HepG2 (cell line): Measurements from ENCODE around the gene CHDH. TPM values are rescaled to one million over a fixed set of nuclear protein-coding genes. Genes with fewer than 3 reads are reported as not detected.

Experiments
- ESRRA ChIP-seq: sonication (generic); formaldehyde crosslinking; IDR thresholded peaks from 2 replicates; pipeline ENCODE4 v1.5.1; 2020; ENCODE audit warnings: mild to moderate bottlenecking, low read depth, missing genetic modification reagents
- FOXA3 ChIP-seq: IDR thresholded peaks from 2 replicates; pipeline ENCODE4 v1.6.1; 2016; ENCODE audit warnings: missing genetic modification reagents, missing compliant biosample characterization
- NR2F6 ChIP-seq, 2 experiments: IDR thresholded peaks; 2 replicates each; pipeline ENCODE4 v1.6.1; 2016; ENCODE audit warnings: antibody characterized with exemption in 1 of 2, mild to moderate bottlenecking in 1 of 2
- TEAD2 ChIP-seq: sonication (generic); formaldehyde crosslinking; IDR thresholded peaks from 2 replicates; pipeline ENCODE4 v1.9.0; 2021; ENCODE audit warnings: missing genetic modification reagents
- ZNF136 ChIP-seq: sonication (generic); formaldehyde crosslinking; IDR thresholded peaks from 2 replicates; pipeline ENCODE4 v1.8.1; 2022; ENCODE audit warnings: low read depth, mild to moderate bottlenecking, moderate library complexity, missing genetic modification reagents
- ZNF180 ChIP-seq: sonication (generic); formaldehyde crosslinking; IDR thresholded peaks from 2 replicates; pipeline ENCODE4 v1.4.0; 2020; ENCODE audit warnings: low read depth, missing genetic modification reagents, borderline replicate concordance
- ZNF329 ChIP-seq: sonication (generic); formaldehyde crosslinking; IDR thresholded peaks from 2 replicates; pipeline ENCODE4 v1.9.0; 2021; ENCODE audit warnings: low read depth, mild to moderate bottlenecking, missing genetic modification reagents
- ZNF614 ChIP-seq: IDR thresholded peaks from 2 replicates; pipeline ENCODE4 v1.6.1; 2018; ENCODE audit warnings: missing biosample characterization, missing genetic modification reagents, inconsistent platforms, borderline replicate concordance
- ZSCAN12 ChIP-seq: sonication (generic); formaldehyde crosslinking; IDR thresholded peaks from 2 replicates; pipeline ENCODE4 v1.9.0; 2021; ENCODE audit warnings: mild to moderate bottlenecking, missing genetic modification reagents
- polyA plus RNA-seq, 8 experiments: library from polyadenylated mRNA; depleted of rRNA in 3 of 8; stranded (reverse) in 7 of 8; unstranded in 1 of 8; fragments of >200 nt; fragmentation: Illumina TruSeq in 4 of 8; extraction: Trizol in 4 of 8; gene quantifications; 2 replicates each; pipeline versions ENCODE4 v1.2.1 to v1.2.3, GENCODE V29; 2011 to 2016; ENCODE audit warnings: low read depth in 4 of 8, missing spikeins in 1 of 8, mixed read lengths in 1 of 8; ENCODE audit not compliant: insufficient read depth in 1 of 8
- total RNA-seq, 5 experiments: library from RNA; depleted of rRNA; stranded (reverse); fragments of >200 nt; fragmentation: Illumina TruSeq; extraction: Trizol; gene quantifications; 2 replicates each; pipeline ENCODE4 v1.2.3, GENCODE V29; 2016; ENCODE audit warnings: low read depth in 1 of 5
- TF ChIP-seq, protein P1 (sequence below): sonication (generic); formaldehyde crosslinking; IDR thresholded peaks from 2 replicates; pipeline ENCODE4 v1.5.0; 2020; ENCODE audit warnings: mild to moderate bottlenecking, missing genetic modification reagents
- TF ChIP-seq, protein P2 (sequence below), 2 experiments: fragments of 450-650 bp in 1 of 2; sonication (generic) in 1 of 2; formaldehyde crosslinking in 1 of 2; IDR thresholded peaks; 2 replicates each; pipeline versions ENCODE4 v1.6.1 to v1.8.0; 2016 to 2022; ENCODE audit warnings: antibody characterized with exemption in 1 of 2, mild to moderate bottlenecking in 1 of 2, missing genetic modification reagents in 1 of 2
- TF ChIP-seq, protein P3 (sequence below): sonication (generic); formaldehyde crosslinking; IDR thresholded peaks from 2 replicates; pipeline ENCODE4 v1.4.0; 2020; ENCODE audit warnings: missing genetic modification reagents
- TF ChIP-seq, protein P4 (sequence below): sonication (generic); formaldehyde crosslinking; IDR thresholded peaks from 2 replicates; pipeline ENCODE4 v1.8.1; 2023; ENCODE audit warnings: mild to moderate bottlenecking, inconsistent platforms, moderate library complexity, missing genetic modification reagents, borderline replicate concordance

The CHDH gene
- total and polyA plus RNA-seq, 2 of the 13 experiments (the other 11 are each of a cell fraction or from before 2014, with no cell fraction given) = 28.1 to 48.9 TPM

DNA sequence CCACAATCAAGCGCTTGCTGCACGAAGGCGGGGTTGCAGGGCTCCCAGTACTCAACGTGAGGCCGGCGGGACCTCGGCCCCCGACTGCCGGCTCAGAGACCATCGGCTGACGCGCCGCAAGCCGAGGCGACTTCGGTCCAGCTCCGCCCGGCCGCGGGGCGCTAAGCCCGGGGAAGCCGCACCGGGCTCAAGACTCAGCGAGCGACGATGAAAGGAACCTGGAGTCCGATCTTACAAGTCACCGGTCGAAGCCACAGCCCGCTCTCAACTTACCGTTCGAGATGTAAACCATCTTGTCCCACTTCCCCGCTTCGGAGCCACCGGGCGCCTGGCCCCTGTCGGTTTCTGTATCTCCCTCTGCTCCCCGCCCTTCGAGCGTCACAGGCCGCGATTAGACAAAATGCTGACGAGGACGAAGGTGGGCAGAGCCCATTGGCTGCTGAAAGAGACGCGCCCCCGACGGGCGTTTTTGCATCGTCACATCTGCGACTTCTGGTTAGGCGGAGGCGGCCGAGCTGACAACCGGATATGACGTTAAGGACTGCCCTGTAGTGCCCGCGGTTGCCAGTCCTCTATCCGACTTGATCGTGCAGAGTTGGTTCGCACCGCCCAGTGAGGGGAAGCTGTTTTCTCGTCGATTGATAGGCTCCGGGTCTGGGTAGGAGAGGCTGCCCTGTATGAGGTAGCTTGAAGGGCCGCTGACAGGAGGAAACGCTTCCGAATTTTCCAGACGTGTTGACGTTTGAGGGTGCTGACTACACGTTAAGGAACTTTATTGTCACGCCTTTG is 45.5 kb upstream of the CHDH start, which contains the start of gene SELENOK (continued):
- TF ChIP-seq, protein P1, sequence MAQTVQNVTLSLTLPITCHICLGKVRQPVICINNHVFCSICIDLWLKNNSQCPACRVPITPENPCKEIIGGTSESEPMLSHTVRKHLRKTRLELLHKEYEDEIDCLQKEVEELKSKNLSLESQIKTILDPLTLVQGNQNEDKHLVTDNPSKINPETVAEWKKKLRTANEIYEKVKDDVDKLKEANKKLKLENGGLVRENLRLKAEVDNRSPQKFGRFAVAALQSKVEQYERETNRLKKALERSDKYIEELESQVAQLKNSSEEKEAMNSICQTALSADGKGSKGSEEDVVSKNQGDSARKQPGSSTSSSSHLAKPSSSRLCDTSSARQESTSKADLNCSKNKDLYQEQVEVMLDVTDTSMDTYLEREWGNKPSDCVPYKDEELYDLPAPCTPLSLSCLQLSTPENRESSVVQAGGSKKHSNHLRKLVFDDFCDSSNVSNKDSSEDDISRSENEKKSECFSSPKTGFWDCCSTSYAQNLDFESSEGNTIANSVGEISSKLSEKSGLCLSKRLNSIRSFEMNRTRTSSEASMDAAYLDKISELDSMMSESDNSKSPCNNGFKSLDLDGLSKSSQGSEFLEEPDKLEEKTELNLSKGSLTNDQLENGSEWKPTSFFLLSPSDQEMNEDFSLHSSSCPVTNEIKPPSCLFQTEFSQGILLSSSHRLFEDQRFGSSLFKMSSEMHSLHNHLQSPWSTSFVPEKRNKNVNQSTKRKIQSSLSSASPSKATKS (CRISPR knock-in tag) = no peak
- TF ChIP-seq, protein P2, sequence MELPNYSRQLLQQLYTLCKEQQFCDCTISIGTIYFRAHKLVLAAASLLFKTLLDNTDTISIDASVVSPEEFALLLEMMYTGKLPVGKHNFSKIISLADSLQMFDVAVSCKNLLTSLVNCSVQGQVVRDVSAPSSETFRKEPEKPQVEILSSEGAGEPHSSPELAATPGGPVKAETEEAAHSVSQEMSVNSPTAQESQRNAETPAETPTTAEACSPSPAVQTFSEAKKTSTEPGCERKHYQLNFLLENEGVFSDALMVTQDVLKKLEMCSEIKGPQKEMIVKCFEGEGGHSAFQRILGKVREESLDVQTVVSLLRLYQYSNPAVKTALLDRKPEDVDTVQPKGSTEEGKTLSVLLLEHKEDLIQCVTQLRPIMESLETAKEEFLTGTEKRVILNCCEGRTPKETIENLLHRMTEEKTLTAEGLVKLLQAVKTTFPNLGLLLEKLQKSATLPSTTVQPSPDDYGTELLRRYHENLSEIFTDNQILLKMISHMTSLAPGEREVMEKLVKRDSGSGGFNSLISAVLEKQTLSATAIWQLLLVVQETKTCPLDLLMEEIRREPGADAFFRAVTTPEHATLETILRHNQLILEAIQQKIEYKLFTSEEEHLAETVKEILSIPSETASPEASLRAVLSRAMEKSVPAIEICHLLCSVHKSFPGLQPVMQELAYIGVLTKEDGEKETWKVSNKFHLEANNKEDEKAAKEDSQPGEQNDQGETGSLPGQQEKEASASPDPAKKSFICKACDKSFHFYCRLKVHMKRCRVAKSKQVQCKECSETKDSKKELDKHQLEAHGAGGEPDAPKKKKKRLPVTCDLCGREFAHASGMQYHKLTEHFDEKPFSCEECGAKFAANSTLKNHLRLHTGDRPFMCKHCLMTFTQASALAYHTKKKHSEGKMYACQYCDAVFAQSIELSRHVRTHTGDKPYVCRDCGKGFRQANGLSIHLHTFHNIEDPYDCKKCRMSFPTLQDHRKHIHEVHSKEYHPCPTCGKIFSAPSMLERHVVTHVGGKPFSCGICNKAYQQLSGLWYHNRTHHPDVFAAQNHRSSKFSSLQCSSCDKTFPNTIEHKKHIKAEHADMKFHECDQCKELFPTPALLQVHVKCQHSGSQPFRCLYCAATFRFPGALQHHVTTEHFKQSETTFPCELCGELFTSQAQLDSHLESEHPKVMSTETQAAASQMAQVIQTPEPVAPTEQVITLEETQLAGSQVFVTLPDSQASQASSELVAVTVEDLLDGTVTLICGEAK (IDR thresholded peaks at IDR 0.05) = peak; percentile 94
- TF ChIP-seq, protein P2 (CRISPR knock-in tag; IDR thresholded peaks at IDR 0.05) = peak; percentile 92
- TF ChIP-seq, protein P3, sequence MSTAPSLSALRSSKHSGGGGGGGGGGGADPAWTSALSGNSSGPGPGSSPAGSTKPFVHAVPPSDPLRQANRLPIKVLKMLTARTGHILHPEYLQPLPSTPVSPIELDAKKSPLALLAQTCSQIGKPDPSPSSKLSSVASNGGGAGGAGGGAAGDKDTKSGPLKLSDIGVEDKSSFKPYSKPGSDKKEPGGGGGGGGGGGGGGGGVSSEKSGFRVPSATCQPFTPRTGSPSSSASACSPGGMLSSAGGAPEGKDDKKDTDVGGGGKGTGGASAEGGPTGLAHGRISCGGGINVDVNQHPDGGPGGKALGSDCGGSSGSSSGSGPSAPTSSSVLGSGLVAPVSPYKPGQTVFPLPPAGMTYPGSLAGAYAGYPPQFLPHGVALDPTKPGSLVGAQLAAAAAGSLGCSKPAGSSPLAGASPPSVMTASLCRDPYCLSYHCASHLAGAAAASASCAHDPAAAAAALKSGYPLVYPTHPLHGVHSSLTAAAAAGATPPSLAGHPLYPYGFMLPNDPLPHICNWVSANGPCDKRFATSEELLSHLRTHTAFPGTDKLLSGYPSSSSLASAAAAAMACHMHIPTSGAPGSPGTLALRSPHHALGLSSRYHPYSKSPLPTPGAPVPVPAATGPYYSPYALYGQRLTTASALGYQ (CRISPR knock-in tag) = peak; percentile 68; the same call in 1 of the 2 replicates
- TF ChIP-seq ZNF329 (CRISPR knock-in tag) (no peak), TEAD2 (CRISPR knock-in tag) (no peak), ZNF180 (CRISPR knock-in tag) (no peak), ZSCAN12 (CRISPR knock-in tag) (no peak), ESRRA (CRISPR knock-in tag) (0 out of 2 replicates have a peak, but pooled peaks have one; percentile 62), NR2F6 (IDR thresholded peaks at IDR 0.05) (no peak), NR2F6 (CRISPR knock-in tag; IDR thresholded peaks at IDR 0.05) (0 out of 2 replicates have a peak, but pooled peaks have one; percentile 3), FOXA3 (CRISPR knock-in tag) (peak; percentile 31; the same call in 1 of the 2 replicates), ZNF614 (CRISPR knock-in tag) (peak; percentile 62; the same call in 1 of the 2 replicates), ZNF136 (CRISPR knock-in tag) (no peak)
- TF ChIP-seq, protein P4, sequence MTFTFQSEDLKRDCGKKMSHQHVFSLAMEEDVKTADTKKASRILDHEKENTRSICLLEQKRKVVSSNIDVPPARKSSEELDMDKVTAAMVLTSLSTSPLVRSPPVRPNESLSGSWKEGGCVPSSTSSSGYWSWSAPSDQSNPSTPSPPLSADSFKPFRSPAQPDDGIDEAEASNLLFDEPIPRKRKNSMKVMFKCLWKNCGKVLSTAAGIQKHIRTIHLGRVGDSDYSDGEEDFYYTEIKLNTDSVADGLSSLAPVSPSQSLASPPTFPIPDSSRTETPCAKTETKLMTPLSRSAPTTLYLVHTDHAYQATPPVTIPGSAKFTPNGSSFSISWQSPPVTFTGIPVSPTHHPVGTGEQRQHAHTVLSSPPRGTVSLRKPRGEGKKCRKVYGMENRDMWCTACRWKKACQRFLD (CRISPR knock-in tag) = no peak
